Activated naive CD4-positive, alpha-beta T cell treated with Interleukin-2 at 50 U/mL for 16 hours (primary cell): Measurements from ENCODE around the gene PIGM.

Source experiments
- DNase-seq: peaks from one replicate; pipeline ENCODE4 v3.0.0-alpha.2; 2020

The PIGM gene

GRCh38 chr1:160031365-160032164, at the start of gene PIGM:
TSS of gene PIGM (minus strand) at chr1:160031990. CDS start at chr1:160031739, 251 bp downstream.
- DNase-seq: peak; percentile 94

GRCh38 chr1:160081261-160081936, 49.6 kb upstream of the PIGM start, which contains the start of gene KCNJ9:
TSS of gene KCNJ9 (plus strand) at chr1:160081538. CDS start at chr1:160084031, 2,493 bp downstream.
- DNase-seq: no peak

GRCh38 chr1:160080381-160081100, 48.8 kb upstream of the PIGM start:
- no peak for DNase-seq

DNA sequence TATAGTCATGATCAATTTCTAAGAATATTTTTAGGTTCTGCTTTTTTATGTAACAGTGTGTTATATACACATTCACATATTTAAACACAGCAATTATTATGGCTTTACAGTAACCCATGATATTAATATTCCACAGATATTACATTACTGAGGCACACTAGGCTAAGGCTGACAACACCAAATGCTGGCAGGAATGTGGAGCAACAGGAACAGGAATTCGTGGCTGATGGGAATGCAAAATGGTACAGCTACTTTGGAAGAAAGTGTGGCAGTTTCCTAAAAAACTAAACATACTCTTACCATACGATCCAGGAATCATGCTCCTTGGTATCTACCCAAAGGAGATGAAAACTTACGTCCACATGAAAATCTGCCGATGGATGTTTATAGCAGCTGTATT, 47.7 kb upstream of the PIGM start:
- DNase-seq: no peak

- DNase-seq: peak; percentile 60
These were observed 46.9 kb upstream of the PIGM start for GRCh38 chr1:160078512-160079195.

- DNase-seq: no peak
These were observed 45.7 kb upstream of the PIGM start for GRCh38 chr1:160077486-160077885.

- no peak for DNase-seq
These were observed 44.5 kb upstream of the PIGM start for GRCh38 chr1:160076295-160076694.

- no peak for DNase-seq
These were observed 44.0 kb upstream of the PIGM start for GRCh38 chr1:160075836-160076235.

DNA sequence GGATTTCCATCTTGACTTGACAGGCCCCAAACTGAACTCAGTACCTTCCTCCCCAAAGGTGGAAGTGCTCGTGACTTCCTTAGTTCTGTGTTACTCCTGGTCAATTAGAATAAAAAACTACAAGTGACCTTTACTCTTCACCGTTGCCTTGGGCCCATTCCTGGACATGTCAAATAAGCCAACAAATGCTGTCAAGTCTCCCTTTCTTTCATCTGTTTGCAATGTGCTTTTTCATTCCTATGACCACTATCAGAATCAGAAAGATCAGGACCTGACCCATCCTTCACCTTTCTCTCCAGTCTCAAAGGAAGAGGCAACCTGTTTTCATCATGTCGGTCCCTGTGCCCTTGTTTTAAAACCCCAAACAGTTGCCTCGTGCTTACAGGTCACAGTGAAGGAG, 43.1 kb upstream of the PIGM start:
- DNase-seq: no peak

GRCh38 chr1:160071289-160071688, 39.5 kb upstream of the PIGM start:
- DNase-seq: no peak

DNA sequence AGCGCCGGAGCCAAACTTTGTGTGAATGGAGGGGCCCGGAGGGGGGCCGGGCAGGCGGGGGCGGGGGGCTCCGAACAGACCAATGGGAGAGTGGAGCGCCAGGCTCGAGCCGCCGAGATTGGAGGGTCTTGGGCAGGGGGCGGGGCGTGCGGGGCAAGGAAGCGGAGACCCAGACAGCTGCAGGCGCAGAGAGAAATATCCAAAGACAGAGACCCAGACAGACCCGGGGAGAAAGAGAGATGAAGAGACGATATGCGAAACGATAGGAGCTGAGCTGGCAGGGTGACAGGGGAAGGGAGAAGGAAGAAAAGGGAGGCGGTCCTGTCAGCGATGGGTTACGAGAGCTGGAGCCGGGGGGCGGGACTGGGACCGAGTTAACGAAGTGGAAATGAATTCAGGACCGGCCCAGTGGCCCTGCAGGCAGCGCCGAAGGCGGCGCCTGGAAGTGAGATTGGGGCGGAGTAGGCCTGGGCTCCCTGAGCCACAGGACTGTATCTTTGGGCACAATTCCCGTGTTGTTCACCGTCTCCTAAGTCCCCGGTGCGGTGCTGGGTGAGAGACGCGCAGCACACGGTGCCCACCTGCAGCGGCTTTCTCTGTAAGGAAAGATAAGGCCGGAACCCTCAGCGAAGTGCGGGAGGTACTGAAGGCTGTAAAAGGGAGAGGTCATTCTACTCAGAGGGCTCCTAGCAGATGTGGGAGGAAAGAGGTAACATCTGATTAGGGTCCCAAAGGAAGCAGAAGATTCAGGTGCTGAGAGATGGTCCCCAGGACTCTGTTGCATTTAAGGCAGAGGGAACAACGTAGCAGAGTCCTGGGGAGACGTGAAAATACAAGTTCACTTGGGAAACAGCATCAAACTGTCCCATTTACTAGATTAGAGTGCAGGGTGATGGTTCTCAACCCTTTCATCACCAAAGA, 38.7 kb upstream of the PIGM start:
- DNase-seq: peak; percentile 54

GRCh38 chr1:160069460-160070231, 37.9 kb upstream of the PIGM start, which contains the start of gene KCNJ10:
TSS of gene KCNJ10 (minus strand) at chr1:160070160. CDS start at chr1:160042532, 27,628 bp downstream.
- DNase-seq: no peak

DNA sequence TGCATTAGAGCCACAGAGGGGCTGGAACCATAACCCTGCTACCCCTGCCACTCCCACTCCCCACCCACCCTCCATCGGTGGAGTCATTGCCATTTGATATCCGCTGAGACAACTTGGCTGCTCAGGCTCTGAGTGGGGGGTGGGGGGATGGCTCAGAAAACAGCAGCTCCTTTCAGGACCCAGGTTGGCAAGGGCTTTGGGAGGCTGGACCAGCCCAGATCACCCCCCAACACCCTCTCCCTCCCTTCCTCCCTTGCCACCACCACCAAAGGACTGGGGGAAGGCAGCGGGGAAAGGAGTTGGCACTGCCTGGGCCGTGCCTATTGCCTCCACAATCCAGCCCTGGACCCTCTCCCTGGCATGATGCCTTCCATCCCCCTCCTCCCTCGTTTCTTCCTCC, 36.4 kb upstream of the PIGM start:
- no peak for DNase-seq

- no peak for DNase-seq
These were observed 35.3 kb upstream of the PIGM start for GRCh38 chr1:160066829-160067745.

- DNase-seq: no peak
These were observed 33.0 kb upstream of the PIGM start for GRCh38 chr1:160064746-160065145.

DNA sequence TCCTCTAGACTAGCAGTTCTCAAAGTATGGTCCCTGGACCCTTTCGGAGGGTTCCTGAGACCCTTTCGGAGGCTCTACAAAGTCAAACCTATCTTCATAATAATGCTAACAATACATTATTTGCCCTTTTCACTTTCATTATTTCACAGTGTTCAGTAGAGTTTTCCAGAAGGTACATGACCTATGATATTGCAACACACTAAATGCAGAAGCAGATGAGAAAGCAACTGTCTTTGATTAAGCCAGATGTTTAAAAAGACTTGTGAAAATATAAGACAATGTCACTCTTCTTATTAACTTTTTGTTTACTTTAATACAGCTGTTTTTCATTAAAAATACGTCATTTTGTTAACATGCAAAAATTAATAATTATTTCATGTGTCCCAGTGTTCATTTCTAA, 32.4 kb upstream of the PIGM start:
- DNase-seq: no peak

GRCh38 chr1:160063176-160063575, 31.4 kb upstream of the PIGM start:
- DNase-seq: no peak

DNA sequence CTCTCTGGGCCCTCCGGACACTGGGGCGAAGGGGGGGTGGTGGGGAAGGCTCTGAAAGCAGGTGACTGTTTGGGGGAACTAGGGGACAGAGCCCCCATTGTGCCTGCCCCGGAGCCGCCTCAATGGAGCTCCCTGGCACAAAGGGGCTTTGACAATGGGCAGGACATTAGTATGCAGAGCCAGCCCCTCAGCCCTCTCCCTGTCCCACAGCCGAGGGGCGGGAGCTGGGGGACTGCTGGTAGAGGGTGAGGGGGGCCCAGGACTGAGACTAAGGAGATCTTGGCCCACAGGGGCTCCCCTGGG, 30.4 kb upstream of the PIGM start:
- DNase-seq: no peak

DNA sequence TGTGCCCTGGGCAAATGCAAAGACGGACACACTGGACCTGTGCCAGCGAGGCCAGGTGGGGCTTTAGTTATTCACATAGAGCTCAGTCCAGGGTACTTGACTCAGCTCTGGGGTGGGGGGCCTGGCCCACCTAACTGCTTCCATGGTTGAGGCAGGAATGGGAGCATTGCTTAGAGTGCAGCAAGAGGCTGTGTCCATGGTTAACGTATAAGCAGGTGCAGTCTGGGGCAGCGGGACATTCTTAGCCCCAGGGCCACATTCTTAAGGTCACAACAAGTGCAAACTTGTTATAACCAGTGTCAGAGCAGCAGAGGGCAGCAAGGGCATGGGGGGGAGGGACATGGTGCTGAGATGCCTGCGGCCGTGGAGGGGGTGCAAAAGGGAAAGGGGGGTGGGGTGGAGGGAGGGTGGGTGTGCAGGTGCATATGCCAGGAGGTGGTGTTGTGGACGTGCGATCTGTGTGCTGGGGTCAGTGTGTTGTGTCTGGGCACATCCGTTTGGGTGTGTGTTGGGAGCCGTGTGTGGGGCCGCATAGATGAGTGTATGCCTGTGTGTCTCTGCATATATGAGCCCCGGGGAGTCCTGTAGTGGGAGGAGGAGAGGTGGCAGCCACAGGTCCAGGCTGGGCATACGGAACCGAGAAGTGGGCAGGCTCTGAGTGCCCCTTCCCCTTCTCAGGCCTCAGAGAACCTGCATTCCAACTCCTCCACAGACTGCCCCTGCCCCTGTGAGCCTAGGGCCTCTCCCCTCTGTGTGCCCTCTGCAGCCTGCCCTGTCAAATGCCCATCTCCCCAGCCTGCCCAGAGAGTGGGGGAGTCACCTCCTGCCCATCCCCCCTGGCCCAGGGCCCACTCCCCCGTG, 29.8 kb upstream of the PIGM start:
- DNase-seq: no peak
